ENCODE data around the gene F5.

The F5 gene

DNA sequence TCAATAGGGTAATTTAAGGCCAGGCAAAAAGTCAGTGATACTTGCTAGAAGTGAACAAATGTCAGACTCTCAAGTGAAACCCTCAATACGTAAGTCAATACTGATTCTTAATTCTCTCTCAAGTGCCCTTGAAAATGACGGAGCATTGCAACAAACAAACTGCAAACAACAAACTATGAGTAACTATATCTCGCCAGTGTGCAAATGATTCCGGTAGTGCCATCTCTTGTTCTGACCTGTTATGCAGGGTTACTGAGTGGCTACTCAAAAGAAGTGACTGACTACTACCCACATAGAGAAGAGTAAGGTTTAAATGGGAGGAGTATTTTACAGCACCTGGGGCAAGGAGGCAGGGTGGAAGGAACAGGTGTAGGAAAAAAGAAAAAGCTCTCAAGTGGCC lies 102.2 kb downstream of the F5 start:
- TF ChIP-seq, protein P1, sequence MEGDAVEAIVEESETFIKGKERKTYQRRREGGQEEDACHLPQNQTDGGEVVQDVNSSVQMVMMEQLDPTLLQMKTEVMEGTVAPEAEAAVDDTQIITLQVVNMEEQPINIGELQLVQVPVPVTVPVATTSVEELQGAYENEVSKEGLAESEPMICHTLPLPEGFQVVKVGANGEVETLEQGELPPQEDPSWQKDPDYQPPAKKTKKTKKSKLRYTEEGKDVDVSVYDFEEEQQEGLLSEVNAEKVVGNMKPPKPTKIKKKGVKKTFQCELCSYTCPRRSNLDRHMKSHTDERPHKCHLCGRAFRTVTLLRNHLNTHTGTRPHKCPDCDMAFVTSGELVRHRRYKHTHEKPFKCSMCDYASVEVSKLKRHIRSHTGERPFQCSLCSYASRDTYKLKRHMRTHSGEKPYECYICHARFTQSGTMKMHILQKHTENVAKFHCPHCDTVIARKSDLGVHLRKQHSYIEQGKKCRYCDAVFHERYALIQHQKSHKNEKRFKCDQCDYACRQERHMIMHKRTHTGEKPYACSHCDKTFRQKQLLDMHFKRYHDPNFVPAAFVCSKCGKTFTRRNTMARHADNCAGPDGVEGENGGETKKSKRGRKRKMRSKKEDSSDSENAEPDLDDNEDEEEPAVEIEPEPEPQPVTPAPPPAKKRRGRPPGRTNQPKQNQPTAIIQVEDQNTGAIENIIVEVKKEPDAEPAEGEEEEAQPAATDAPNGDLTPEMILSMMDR (IDR thresholded peaks at IDR 0.05; ENCODE audit: insufficient read depth, low read length, missing control alignments): no peak
- no peak for DNase-seq (ENCODE audit: low read depth, low spot score)
- POLR2A ChIA-PET: interaction anchor here (0.6 kb wide), 1 partner anchor 1260 kb away, joined by 3 read pairs; no protein-coding TSS in a partner anchor
- CTCF ChIA-PET: interaction anchor here (0.8 kb wide), 1 partner anchor 11 kb away, joined by 3 read pairs; no protein-coding TSS in a partner anchor
- no peak overlapping the region for H3K4me3 ChIP-seq (ENCODE audit: low read depth, low read length)

DNA sequence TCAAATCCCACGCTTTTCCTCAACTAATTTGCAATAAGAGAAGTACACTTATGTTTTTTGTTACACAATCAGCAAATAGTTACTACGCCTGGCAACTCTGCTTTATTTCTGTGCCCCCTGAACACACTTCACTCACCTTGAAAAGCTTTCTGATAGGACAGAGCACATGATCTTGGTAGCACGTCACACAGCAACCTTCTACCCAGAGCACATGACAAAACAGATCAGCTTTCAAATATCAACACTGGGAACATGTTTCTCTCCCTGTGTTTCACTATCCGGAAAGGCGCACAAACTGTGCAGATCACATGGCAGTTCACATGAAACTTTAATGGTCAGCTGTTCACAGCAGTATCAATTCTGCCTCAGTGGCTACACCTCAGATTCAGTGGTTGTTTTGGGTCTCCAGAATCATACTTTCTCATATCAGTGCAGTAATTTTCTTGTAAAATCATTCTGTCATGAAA lies 102.7 kb downstream of the F5 start:
- POLR2A ChIA-PET: no interaction called here
- TF ChIP-seq, protein P1 (IDR thresholded peaks at IDR 0.05; ENCODE audit: insufficient read depth, low read length, missing control alignments): no peak
- no peak for DNase-seq (ENCODE audit: low read depth, low spot score)
- H3K4me3 ChIP-seq (ENCODE audit: low read depth, low read length): no peak overlapping the region
- CTCF ChIA-PET: interaction anchor here (0.8 kb wide), 1 partner anchor 10 kb away, joined by 3 read pairs; no protein-coding TSS in a partner anchor

DNA sequence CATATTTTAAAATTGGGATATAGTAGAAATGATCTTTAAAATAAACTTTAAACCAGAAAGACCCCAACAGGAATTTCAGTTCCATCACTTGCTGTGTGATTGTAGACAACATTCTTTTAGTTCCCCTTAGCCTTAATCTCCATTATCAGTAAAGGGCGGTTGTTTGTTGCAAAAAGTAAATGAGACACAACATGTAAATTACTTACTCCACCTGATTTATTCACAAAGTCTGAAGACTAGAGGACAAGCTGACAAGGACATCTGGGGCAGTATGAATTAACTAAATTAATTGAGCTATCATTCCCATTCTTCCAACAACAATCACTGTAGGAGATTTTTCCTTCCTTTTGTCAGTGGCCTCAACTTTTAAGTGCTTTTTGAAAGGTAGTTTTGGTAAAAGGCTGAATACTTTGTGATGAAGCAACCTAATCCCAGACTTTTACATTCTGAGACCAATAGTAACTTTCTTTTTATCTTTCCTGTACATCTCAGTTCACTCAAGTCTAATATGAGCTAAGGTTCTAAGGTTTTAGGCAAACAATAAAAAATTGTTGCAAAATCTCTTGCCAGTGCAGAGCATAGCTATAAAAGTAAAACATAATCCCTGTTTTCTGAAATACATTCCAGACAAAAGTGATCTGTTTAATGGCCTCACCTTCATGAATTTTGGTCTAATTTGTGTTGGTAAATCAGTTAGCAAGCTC lies 106.8 kb downstream of the F5 start:
- no peak for DNase-seq (ENCODE audit: low read depth, low spot score)
- CTCF ChIA-PET: interaction anchor here (1.0 to 1.2 kb wide), 3 partner anchors 10 to 66 kb away, joined by 3 to 7 read pairs (median 3); no protein-coding TSS in a partner anchor
- TF ChIP-seq, protein P1 (IDR thresholded peaks at IDR 0.05; ENCODE audit: insufficient read depth, low read length, missing control alignments): no peak
- POLR2A ChIA-PET: no interaction called here
- H3K4me3 ChIP-seq (ENCODE audit: low read depth, low read length): no peak overlapping the region

DNA sequence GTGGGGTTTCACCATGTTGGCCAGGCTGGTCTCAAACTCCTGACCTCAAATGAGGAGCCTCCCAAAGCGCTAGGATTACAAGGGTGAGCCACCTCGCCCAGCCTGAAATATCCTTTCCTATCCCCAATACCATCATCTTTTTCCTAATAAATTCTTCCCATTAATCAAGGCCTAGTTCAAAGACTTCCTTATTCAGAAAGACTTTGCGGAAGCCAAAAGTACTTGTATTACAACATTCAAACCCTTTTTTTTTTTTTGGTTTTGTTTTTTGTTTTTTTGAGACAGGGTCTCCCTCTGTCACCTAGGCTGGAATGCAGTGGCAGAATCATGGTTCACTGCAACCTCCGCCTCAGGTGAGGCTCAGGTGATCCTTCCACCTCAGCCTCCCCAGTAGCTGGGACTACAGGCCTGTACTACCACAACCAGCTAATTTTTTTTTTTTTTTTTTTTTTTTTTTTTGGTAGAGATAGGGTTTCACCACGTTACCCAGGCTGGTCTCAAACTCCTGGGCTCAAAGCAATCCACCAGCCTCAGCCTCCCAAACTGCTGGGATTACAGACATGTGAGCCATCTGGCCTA lies 108.1 kb downstream of the F5 start:
- TF ChIP-seq, protein P1 (IDR thresholded peaks at IDR 0.05; ENCODE audit: insufficient read depth, low read length, missing control alignments): no peak
- CTCF ChIA-PET: no interaction called here
- DNase-seq (ENCODE audit: low read depth, low spot score): no peak
- POLR2A ChIA-PET: no interaction called here
- no peak overlapping the region for H3K4me3 ChIP-seq (ENCODE audit: low read depth, low read length)

DNA sequence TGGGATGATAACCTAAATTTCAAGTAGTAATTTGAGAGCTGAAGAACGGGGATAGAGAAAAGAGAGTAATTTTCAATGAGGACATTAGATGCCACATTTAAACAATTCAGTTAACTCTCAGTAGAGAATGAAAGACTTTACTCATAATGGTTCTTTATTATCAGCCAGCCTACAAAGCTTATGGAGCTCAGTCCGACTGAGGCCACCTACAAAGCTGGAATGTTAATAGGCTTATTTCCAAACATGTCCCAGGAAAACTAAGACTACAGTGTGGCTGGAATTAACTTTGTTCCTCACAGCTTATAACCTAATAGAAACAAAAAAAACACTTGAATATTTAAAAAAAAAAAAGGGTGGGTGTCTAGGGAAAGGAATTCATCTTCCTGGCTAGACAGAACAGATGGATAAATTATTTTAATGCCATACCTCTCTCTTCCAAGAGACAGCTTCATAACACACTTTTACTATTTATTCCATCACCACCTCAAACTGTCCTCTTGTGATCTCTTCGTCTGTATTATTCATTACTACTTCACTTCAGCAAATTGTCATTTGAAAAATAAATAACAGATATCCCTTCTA lies 110.4 kb downstream of the F5 start:
- POLR2A ChIA-PET: interaction anchor here (0.6 kb wide), 1 partner anchor 33 kb away, joined by 3 read pairs; no protein-coding TSS in a partner anchor
- CTCF ChIA-PET: no interaction called here
- DNase-seq (ENCODE audit: low read depth, low spot score): no peak
- H3K4me3 ChIP-seq (ENCODE audit: low read depth, low read length): no peak overlapping the region
- TF ChIP-seq, protein P1 (IDR thresholded peaks at IDR 0.05; ENCODE audit: insufficient read depth, low read length, missing control alignments): no peak
